NCI-H2171 (cell line): Measurements from ENCODE around the gene ASPDH.
"Not testable (repeated sequence)": the region's sequence is repeated elsewhere in the genome, so short reads cannot be mapped to it uniquely, and the experiment has no call there.

Experiments
- DNase-seq: peaks from one replicate; lab custom pipeline; 2025; lab: John Stamatoyannopoulos, UW

The ASPDH gene

DNA sequence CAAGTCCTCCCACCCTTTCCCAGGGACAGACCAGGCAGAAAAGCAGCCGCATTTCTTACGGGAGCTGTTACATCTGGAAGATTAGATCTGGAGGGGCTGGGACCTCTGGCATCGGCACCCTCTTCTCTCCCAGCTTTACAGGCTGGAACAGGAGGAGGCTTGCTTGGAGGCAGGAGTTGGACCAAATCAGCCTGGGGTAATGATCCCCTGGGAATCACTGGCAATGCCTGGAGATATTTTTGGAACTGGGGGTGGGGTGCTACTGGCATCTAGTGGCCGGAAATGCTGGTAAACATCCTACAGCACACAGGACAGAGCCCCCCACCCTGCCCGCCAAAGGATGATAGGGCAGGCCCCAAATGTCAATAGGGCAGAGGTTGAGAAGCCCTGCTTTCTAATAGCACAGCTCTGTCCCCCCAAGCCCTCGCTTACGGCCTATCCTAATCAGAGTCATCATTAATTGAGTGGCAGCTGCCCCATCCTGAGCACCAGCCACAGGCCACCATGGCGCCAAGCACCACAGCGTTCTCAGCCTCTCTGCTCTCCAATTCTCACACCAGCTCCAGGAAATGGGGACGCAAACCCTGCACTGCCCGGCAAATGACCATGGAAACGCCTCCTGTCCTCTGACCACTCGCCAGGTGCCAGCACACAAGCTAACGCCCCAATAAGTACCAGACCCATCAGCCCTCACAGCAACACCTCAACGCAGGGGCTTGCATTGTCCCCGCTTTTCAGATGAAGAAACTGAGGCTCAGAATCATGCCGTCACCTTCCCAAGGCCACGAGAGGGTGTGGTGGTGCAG, 33.9 kb upstream of the ASPDH start:
- no peak for DNase-seq

GRCh38 chr19:50546527-50547221, 33.0 kb upstream of the ASPDH start:
- no peak for DNase-seq

GRCh38 chr19:50542943-50543342, 29.2 kb upstream of the ASPDH start:
- no peak for DNase-seq

DNA sequence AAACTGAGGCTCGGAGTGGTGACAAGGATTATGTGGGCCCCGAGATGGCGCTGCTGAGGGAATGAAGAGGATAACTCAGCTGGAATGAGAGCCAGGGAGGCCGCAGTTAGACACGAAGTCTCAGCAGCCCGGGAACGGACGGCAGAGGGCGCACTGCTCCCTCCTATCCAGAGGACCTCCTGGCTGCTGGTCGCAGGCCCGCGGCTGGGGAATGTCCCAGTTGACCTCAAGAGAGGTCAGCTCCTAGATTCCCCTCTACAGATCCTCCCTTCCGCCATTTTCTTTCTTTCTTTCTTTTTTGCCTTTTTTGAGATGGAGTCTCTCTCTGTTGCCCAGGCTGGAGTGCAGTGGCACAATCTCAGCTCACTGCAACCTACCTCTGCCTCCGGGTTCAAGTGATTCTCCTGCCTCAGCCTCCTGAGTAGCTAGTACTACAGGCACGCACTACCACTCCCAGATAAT, 24.1 kb upstream of the ASPDH start:
- peak; percentile 56 for DNase-seq

DNA sequence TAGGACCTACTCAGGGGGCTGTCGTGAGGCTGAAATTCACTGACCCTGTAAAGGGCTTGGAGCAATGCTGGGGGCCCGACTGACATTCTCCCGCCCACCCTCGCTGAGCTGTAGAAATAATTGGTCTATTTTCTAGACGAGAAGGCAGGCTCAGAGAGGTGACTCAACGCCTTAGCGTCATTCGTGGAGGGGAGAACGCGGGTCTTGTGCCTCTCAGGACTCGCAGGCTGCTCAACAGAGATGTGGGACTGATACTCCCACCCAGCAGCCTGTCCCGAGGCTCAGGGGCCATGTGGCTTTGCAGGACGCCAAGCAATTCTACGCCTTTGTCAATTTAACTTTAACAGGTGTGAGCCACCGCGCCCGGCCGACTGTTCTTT, 23.6 kb upstream of the ASPDH start:
- no peak for DNase-seq

DNA sequence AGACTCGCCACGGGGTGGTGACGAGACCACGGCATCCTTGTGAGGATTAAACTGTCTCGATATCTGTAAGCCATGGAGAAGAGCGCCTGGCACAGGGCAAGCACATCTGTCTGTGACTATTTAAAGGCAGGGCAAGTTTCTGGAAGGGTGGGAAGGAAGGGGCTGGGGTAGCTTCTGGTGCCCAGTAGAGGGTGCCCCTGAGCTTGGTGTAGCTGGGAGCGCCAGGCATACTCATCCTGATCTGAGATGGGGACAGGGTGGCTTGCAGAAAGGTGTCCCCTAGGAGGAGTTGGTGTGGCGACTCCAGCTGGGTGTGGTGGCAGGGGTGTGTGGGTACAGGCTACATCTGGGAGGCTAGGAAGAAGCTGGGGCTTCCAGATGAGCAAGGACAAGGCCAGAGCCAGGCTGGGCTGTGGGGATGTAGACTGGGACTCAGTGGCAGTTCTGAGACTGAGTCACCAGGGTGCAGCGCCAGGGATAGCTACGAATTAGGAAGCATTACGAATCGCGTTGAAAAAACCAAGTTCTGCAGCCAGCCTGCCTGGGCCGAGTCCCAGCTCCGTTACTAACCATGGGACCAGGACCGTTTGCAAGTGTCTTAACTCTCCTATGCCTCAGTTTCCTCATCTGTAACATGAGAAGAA, 23.1 kb upstream of the ASPDH start:
- no peak for DNase-seq

GRCh38 chr19:50535672-50536187, 22.0 kb upstream of the ASPDH start:
- DNase-seq, result no peak

DNA sequence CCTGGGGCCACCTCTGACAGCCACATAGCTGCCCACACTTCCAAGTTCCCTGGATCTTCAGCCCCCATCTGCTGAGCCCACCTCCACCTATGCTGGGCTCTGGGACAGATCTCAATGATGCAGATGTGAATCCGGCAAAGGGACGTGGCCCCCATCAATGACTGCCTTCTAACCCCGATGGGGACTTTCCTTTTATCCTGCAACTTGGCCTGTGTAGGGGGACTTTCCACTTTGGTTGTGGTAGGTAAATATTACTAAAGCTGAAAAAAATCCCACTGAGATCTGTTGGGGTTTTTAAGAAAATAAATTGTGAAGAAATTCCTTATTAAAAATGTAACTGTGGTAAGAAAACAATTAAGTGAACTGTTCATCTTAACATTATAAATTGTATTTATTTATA, 20.8 kb upstream of the ASPDH start:
- DNase-seq, result no peak

- no peak for DNase-seq
Measured at GRCh38 chr19:50532952-50533351, 19.2 kb upstream of the ASPDH start.

DNA sequence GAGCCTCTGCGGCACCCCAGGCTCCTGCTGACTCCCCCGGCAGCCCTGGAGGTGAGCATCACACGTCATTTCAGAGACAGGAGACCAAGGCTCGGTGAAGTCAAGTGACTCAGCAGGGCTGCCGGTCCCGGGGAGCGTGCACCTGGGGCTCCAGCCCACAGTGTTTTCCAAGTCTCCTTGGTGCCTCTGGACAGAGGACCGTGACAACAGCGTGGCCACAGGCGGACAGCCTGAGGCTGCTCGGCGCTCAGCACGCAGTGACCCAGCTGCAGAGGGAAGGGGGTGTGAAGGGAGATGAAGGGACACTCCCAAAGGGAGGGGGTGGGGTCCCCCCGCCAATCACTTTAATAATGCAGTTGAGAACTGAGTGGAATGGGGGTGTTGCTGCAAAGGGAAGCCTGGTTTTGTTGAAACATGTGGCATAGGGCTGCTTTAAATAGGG, 17.5 kb upstream of the ASPDH start:
- DNase-seq, result no peak

- not testable (repeated sequence) for DNase-seq
Measured at GRCh38 chr19:50528052-50528451, 14.3 kb upstream of the ASPDH start.

DNA sequence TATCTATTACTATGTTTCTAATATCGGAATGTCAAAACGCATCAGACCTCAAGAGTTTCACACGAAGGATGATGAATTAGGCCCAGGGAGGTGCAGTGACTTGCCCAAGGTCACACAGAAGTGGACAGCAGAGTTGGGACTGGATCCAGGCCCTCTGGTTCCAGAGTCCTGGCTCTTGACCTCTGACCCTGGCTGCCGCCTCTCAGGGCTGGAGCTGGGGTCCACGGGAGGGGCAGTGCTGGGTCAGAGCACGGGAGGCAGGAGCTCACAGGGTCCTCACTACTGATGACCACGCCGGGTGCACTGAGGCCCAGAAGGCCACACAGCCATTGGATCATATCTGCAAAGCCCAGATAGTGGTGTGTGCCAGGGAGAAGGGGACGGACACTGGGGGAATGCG, 9.2 kb upstream of the ASPDH start:
- no peak for DNase-seq

DNA sequence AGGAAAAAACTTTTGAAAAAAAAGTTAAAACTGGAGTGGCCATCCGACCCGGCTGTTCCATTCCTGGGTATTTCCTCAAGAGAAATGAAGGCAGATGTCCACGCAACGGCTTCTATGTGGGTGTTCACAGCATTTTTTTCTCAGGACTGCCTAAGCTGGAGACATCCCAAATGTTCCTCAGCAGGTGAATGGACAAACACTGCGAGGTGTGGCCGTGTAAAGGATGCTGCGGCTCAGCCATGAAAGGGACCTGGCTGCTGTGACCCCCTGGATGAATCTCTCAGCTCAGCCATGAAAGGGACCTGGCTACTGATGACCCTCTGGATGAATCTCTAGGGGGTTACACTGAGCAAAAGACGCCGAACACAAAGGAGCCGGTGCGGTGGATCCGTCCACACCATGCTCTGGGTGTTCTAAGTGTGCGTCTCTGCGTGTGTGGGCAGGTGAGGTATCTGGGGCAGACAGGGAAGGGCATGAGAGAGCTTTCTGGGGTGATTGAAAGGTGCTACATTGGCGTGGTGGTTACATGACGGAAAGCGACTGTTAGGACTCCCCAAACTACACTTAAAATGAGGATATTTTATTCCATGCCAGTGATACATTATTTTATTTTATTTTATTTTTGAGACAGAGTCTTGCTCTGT, 7.2 kb upstream of the ASPDH start:
- no peak for DNase-seq

GRCh38 chr19:50519006-50519575, 5.4 kb upstream of the ASPDH start:
- no peak for DNase-seq

- no peak for DNase-seq
Measured at GRCh38 chr19:50518091-50519005, 4.6 kb upstream of the ASPDH start.

DNA sequence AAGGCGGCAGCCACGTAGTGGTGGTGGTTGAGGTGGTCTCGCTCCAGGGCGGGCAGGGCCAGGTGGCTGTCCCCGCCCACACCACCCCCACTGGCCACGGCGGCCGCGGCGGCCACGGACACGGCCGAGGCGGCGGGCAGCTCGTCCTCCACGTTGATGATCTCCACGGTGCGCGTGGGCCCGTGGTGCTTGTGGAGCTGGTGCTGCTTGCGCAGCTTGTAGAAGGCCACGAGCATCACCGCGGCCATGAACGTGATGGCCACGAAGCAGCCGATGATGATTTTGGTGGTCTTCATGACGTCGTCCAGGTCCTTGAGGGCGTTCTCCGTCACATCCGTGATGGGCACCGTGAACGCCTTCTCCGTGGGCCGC, 4.0 kb upstream of the ASPDH start:
- DNase-seq, result no peak

GRCh38 chr19:50516964-50517703, 3.4 kb upstream of the ASPDH start:
- no peak for DNase-seq

DNA sequence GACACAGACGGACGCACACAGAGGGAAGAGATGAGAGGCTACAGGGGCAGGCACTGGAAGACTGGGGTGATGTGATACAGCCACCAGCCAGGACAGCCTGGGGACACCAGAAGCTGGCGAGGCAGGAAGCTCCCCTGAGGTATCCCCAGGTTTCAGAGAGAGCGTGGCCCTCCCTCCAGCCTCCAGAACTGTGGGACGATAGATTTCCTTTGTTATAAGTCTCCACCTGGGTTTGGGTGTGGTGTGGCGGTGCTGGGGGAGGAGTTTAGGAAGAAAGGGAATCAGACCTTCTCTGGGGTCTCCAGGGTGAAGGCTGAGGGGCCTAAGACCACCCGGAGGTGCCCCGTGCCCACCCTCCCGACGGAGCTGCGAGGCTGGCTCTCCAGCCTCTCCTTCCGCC, 2.7 kb upstream of the ASPDH start:
- DNase-seq, result no peak

- no peak for DNase-seq
Measured at GRCh38 chr19:50515168-50515561, 1.5 kb upstream of the ASPDH start.
